HEK293T (cell line): ENCODE measurements around the gene SMOC2.

Experiments
- BHLHE40 ChIP-seq: fragments of 450-650 bp; IDR thresholded peaks from 2 replicates; pipeline ENCODE4 v1.6.1; 2016; ENCODE audit warnings: mild to moderate bottlenecking, moderate library complexity, borderline replicate concordance
- ELF4 ChIP-seq: fragments of 450-650 bp; IDR thresholded peaks from 2 replicates; pipeline ENCODE4 v1.6.1; 2017; ENCODE audit warnings: antibody characterized with exemption
- SP1 ChIP-seq: fragments of 450-650 bp; IDR thresholded peaks from 2 replicates; pipeline ENCODE4 v1.6.1; 2017
- TF ChIP-seq, protein P1 (sequence below): fragments of 450-650 bp; IDR thresholded peaks from 2 replicates; pipeline ENCODE4 v1.6.1; 2016

DNA sequence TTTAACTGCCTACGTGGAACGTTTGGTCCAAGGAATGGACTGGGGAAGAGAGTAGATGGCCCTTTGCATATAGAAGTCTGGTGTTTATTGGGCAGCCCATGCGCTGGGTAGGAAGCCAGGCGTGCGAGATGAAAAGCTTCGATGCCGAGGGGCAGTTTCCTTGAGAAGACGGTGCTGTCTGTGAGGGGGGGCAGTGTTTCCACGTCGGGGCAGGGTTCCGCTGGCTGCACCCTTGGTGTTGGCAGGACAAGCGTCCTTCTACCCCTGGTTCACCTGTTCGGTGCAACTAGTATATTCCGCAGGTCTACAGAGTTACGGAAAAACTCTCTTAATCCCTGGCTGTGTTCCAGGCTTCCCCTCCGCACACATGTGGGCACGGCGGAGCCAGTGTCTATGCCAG lies 88.2 kb downstream of the SMOC2 start:
- no peak for TF ChIP-seq ELF4
- no peak for TF ChIP-seq SP1
- TF ChIP-seq, protein P1, sequence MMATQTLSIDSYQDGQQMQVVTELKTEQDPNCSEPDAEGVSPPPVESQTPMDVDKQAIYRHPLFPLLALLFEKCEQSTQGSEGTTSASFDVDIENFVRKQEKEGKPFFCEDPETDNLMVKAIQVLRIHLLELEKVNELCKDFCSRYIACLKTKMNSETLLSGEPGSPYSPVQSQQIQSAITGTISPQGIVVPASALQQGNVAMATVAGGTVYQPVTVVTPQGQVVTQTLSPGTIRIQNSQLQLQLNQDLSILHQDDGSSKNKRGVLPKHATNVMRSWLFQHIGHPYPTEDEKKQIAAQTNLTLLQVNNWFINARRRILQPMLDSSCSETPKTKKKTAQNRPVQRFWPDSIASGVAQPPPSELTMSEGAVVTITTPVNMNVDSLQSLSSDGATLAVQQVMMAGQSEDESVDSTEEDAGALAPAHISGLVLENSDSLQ, result no peak
- TF ChIP-seq BHLHE40, result no peak
